PC-3 (cell line): Measurements from ENCODE around the gene TMEM129. TPM values are rescaled to one million over a fixed set of nuclear protein-coding genes. Genes with fewer than 3 reads are reported as not detected.

Experiments
- ATAC-seq: fragments of 200-7000 bp; cut with Tn5 transposase; 2 replicates; pipeline ENCODE4 v1.9.1; 2020; ENCODE audit warnings: mild to moderate bottlenecking, moderate library complexity
- BruUV-seq: library from RNA; stranded (reverse); fragments of 400-500 nt; replicated peaks from 2 replicates; lab custom pipeline; 2021; lab: Mats Ljungman, UMichigan
- CTCF ChIA-PET: fragments of 300-600 bp; sonication (Branson Sonifier 250); formaldehyde crosslinking; loops from one replicate; lab custom pipeline; 2022; ENCODE audit warnings: antibody characterized with exemption; lab: Charles Lee
- POLR2A ChIA-PET: fragments of 300-600 bp; sonication (Branson Sonifier 250); formaldehyde crosslinking; loops from one replicate; lab custom pipeline; 2022; ENCODE audit warnings: antibody characterized with exemption; ENCODE audit not compliant: unreplicated experiment; lab: Charles Lee
- DNase-seq: peaks from one replicate; pipeline ENCODE4 v3.0.0-alpha.2; 2015
- H2AFZ ChIP-seq: fragments of 300-600 bp; sonication (generic); 2 replicates; pipeline ENCODE4 v1.6.0; 2016; ENCODE audit warnings: antibody characterized with exemption, low read length
- H3F3A ChIP-seq: fragments of 300-600 bp; sonication (generic); one replicate; pipeline ENCODE4 v1.6.0; 2017; ENCODE audit warnings: antibody characterized with exemption, low read length, control low read depth, mild to moderate bottlenecking; ENCODE audit not compliant: unreplicated experiment
- H3K27ac ChIP-seq: fragments of 300-600 bp; sonication (generic); 2 replicates; pipeline ENCODE4 v1.5.1; 2016; ENCODE audit warnings: mild to moderate bottlenecking, low read length
- H3K27me3 ChIP-seq: fragments of 300-600 bp; sonication (generic); 2 replicates; pipeline ENCODE4 v1.6.1; 2016; ENCODE audit warnings: low read length, mixed read lengths
- H3K36me3 ChIP-seq: fragments of 300-600 bp; sonication (generic); 2 replicates; pipeline ENCODE4 v1.6.1; 2016; ENCODE audit warnings: low read depth, mixed run types, low read length, mixed read lengths
- H3K4me1 ChIP-seq: fragments of 300-600 bp; sonication (generic); 2 replicates; pipeline ENCODE4 v1.5.1; 2016; ENCODE audit warnings: low read length; ENCODE audit not compliant: insufficient read depth
- H3K4me2 ChIP-seq: fragments of 300-600 bp; sonication (generic); 2 replicates; pipeline ENCODE4 v1.6.0; 2016; ENCODE audit warnings: low read length
- H3K4me3 ChIP-seq: fragments of 300-600 bp; sonication (generic); 2 replicates; pipeline ENCODE4 v1.5.1; 2016; ENCODE audit warnings: mild to moderate bottlenecking, low read length, mixed read lengths
- H3K79me2 ChIP-seq: fragments of 300-600 bp; sonication (generic); 2 replicates; pipeline ENCODE4 v1.6.1; 2017; ENCODE audit warnings: low read length, mixed read lengths
- H3K9ac ChIP-seq: fragments of 300-600 bp; sonication (generic); 2 replicates; pipeline ENCODE4 v1.6.0; 2016; ENCODE audit warnings: mild to moderate bottlenecking, low read length
- H3K9me2 ChIP-seq: fragments of 300-600 bp; sonication (generic); replicated peaks from 2 replicates; pipeline ENCODE4 v1.6.1; 2016; ENCODE audit warnings: mixed run types, low read length, mixed read lengths
- H3K9me3 ChIP-seq: fragments of 300-600 bp; sonication (generic); 2 replicates; pipeline ENCODE4 v1.6.1; 2016; ENCODE audit warnings: low read length, mixed read lengths
- H4K20me1 ChIP-seq: fragments of 300-600 bp; sonication (generic); 2 replicates; pipeline ENCODE4 v1.6.1; 2016; ENCODE audit warnings: low read length, mixed read lengths
- CTCF ChIP-seq: fragments of 300-600 bp; sonication (generic); conservative IDR thresholded peaks from 2 replicates; pipeline ENCODE4 v1.5.1; 2017; ENCODE audit warnings: antibody characterized with exemption, low read depth, mild to moderate bottlenecking, low read length
- EZH2 ChIP-seq: fragments of 300-600 bp; sonication (generic); IDR thresholded peaks from one replicate; pipeline ENCODE4 v1.6.1; 2017; ENCODE audit warnings: antibody characterized with exemption, mild to moderate bottlenecking, low read length; ENCODE audit not compliant: unreplicated experiment
- EZH2phosphoT487 ChIP-seq: fragments of 300-600 bp; sonication (generic); IDR thresholded peaks from 2 replicates; pipeline ENCODE4 v1.6.1; 2018; ENCODE audit warnings: mild to moderate bottlenecking, antibody characterized with exemption, low read length, borderline replicate concordance
- intact Hi-C: fragments of 100-400 bp; cut with micrococcal nuclease; formaldehyde crosslinking; loops from 2 replicates; pipeline ENCODE4 v1.9.0; 2023
- total RNA-seq: library from RNA; depleted of rRNA; stranded (reverse); fragments of >200 nt; gene quantifications from 2 replicates; pipeline ENCODE4 v1.2.3, GENCODE V29; 2014

The TMEM129 gene
- total RNA-seq, 1 experiment from 2014 or later: 28.6 TPM

- Histone ChIP-seq H3K9ac (peak within 1 kb of the TSS; percentile 99), H3K27me3 (no peaks in the 10 kb centered on the region), H4K20me1 (peaks cover 27% of the 10 kb centered on the region; the same call in 1 of the 2 replicates), H2AFZ (peak within 1 kb of the TSS; percentile 76), H3K9me3 (no peaks in the 10 kb centered on the region), H3K4me1 (peaks cover 28% of the 10 kb centered on the region), H3K27ac (peak within 1 kb of the TSS; percentile 95), H3F3A (no peaks in the 10 kb centered on the region), H3K79me2 (peaks cover 89% of the 10 kb centered on the region), H3K9me2 (no peaks in the 10 kb centered on the region), H3K36me3 (peaks cover 7% of the 10 kb centered on the region; the same call in 1 of the 2 replicates), H3K4me2 (peak within 1 kb of the TSS; percentile 86), H3K4me3 (peak within 1 kb of the TSS; percentile 96)
- ATAC-seq (peak; percentile 86), DNase-seq (peak; percentile 92)
- intact Hi-C loops: no loop called here
- CTCF ChIA-PET: interaction anchor here (1.7 kb wide), 1 partner anchor 19 kb away, joined by 9 read pairs; no protein-coding TSS in a partner anchor
- BruUV-seq: no TSS peak
- TF ChIP-seq CTCF (no peak), EZH2 (no peak), EZH2phosphoT487 (no peak)
- POLR2A ChIA-PET: interaction anchor here (0.6 kb wide), 2 partner anchors 8 to 150 kb away, joined by 3 to 10 read pairs; partner anchors contain the start of gene TMEM129
These were observed 8.7 kb downstream of the TMEM129 start, which contains the start of gene SLBP for GRCh38 chr4:1712216-1713002. TSS of gene SLBP (minus strand) at chr4:1712319. CDS start at chr4:1712188, 131 bp downstream.

GRCh38 chr4:1711571-1712215, 9.4 kb downstream of the TMEM129 start:
- no peaks in the 10 kb centered on the region for H3K9me2 ChIP-seq
- H3K79me2 ChIP-seq: peaks cover 88% of the 10 kb centered on the region
- H3K9ac ChIP-seq: peak overlapping the region; percentile 99
- intact Hi-C loops: no loop called here
- peak overlapping the region; percentile 18; the same call in 1 of the 2 replicates for H2AFZ ChIP-seq
- peaks cover 7% of the 10 kb centered on the region; the same call in 1 of the 2 replicates for H3K36me3 ChIP-seq
- no TSS peak for BruUV-seq
- POLR2A ChIA-PET: no interaction called here
- peaks cover 28% of the 10 kb centered on the region for H3K4me1 ChIP-seq
- H4K20me1 ChIP-seq: peaks cover 27% of the 10 kb centered on the region; the same call in 1 of the 2 replicates
- CTCF ChIA-PET: interaction anchor here (1.7 kb wide), 1 partner anchor 18 kb away, joined by 9 read pairs; no protein-coding TSS in a partner anchor
- peak; percentile 8 for ATAC-seq
- DNase-seq: peak; percentile 5
- H3K27me3 ChIP-seq: no peaks in the 10 kb centered on the region
- H3F3A ChIP-seq: no peaks in the 10 kb centered on the region
- H3K27ac ChIP-seq: no peak overlapping the region
- H3K9me3 ChIP-seq: no peaks in the 10 kb centered on the region
- peak overlapping the region; percentile 96 for H3K4me3 ChIP-seq
- TF ChIP-seq EZH2phosphoT487 (no peak), EZH2 (no peak), CTCF (no peak)
- peak overlapping the region; percentile 86 for H3K4me2 ChIP-seq
